ENCODE results near the gene DSC2.

DNA sequence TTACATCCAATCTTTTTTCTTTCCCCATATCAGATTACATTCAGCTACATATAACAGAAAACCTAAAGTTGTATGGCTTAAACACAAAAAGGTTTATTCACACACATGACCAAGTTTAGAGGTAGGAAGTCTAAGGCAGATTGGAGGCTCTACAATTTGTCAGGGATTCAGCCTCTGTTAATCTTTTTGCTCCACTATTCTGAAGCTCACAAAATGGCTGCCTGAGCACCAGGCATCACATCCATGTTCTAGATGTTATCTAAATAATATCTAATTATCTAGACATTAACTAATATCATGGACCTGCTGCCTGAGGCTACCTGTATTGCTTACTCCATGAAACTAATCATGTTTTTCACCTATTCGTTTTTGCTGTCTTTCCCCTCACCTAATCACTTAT lies 23.7 kb upstream of the DSC2 start:
- TF ChIP-seq POLR2A (IDR thresholded peaks at IDR 0.05; ENCODE audit: low read depth, low read length), result no peak
- TF ChIP-seq POLR2AphosphoS5 (IDR thresholded peaks at IDR 0.05; ENCODE audit: low read depth, low read length), result no peak
- no peak for TF ChIP-seq TAF1 (IDR thresholded peaks at IDR 0.05; ENCODE audit: borderline replicate concordance, low read depth, low read length)
